HepG2 (cell line): ENCODE measurements around the gene SKI. TPM values are rescaled to one million over a fixed set of nuclear protein-coding genes. Genes with fewer than 3 reads are reported as not detected.

ENCODE experiments used
- CBX1 ChIP-seq: IDR thresholded peaks from one replicate; pipeline ENCODE4 v1.6.1; 2016; ENCODE audit warnings: antibody characterized with exemption, low read depth
- CENPT ChIP-seq: sonication (generic); formaldehyde crosslinking; IDR thresholded peaks from 2 replicates; pipeline ENCODE4 v1.8.0; 2022; ENCODE audit warnings: low read depth, mild to moderate bottlenecking, moderate library complexity, missing genetic modification reagents
- GFI1 ChIP-seq: sonication (generic); formaldehyde crosslinking; IDR thresholded peaks from 2 replicates; pipeline ENCODE4 v1.5.0; 2020; ENCODE audit warnings: missing genetic modification reagents, mild to moderate bottlenecking, borderline replicate concordance
- KDM5B ChIP-seq: sonication (generic); formaldehyde crosslinking; IDR thresholded peaks from 2 replicates; pipeline ENCODE4 v1.4.0; 2020; ENCODE audit warnings: missing genetic modification reagents, mild to moderate bottlenecking, borderline replicate concordance
- KLF15 ChIP-seq: sonication (generic); formaldehyde crosslinking; IDR thresholded peaks from 2 replicates; pipeline ENCODE4 v1.8.1; 2023; ENCODE audit warnings: borderline replicate concordance, mild to moderate bottlenecking, inconsistent platforms, missing genetic modification reagents, mixed read lengths
- NBN ChIP-seq: fragments of 450-650 bp; conservative IDR thresholded peaks from 2 replicates; pipeline ENCODE4 v1.6.1; 2017
- PAX8 ChIP-seq: sonication (generic); formaldehyde crosslinking; IDR thresholded peaks from 2 replicates; pipeline ENCODE4 v1.8.0; 2022; ENCODE audit warnings: mild to moderate bottlenecking, missing genetic modification reagents, borderline replicate concordance
- RELA ChIP-seq: sonication (generic); formaldehyde crosslinking; IDR thresholded peaks from 2 replicates; pipeline ENCODE4 v1.4.0; 2020; ENCODE audit warnings: missing genetic modification reagents
- REST ChIP-seq, 2 experiments: IDR thresholded peaks; 2 replicates each; pipeline ENCODE4 v1.6.1; 2011 to 2012; ENCODE audit warnings: low read length in 2 of 2, borderline replicate concordance in 1 of 2, low read depth in 1 of 2, mild to moderate bottlenecking in 1 of 2, moderate library complexity in 1 of 2
- ZBTB14 ChIP-seq: sonication (generic); formaldehyde crosslinking; IDR thresholded peaks from 2 replicates; pipeline ENCODE4 v1.4.0; 2020; ENCODE audit warnings: missing genetic modification reagents
- ZNF430 ChIP-seq: sonication (generic); formaldehyde crosslinking; IDR thresholded peaks from 2 replicates; pipeline ENCODE4 v1.9.0; 2021; ENCODE audit warnings: mild to moderate bottlenecking, missing genetic modification reagents
- ZNF775 ChIP-seq: sonication (generic); formaldehyde crosslinking; IDR thresholded peaks from 2 replicates; pipeline ENCODE4 v1.4.0; 2020; ENCODE audit warnings: missing genetic modification reagents, mild to moderate bottlenecking, moderate library complexity, borderline replicate concordance
- polyA plus RNA-seq, 8 experiments: library from polyadenylated mRNA; depleted of rRNA in 3 of 8; stranded (reverse) in 7 of 8; unstranded in 1 of 8; fragments of >200 nt; fragmentation: Illumina TruSeq in 4 of 8; extraction: Trizol in 4 of 8; gene quantifications; 2 replicates each; pipeline versions ENCODE4 v1.2.1 to v1.2.3, GENCODE V29; 2011 to 2016; ENCODE audit warnings: low read depth in 4 of 8, missing spikeins in 1 of 8, mixed read lengths in 1 of 8; ENCODE audit not compliant: insufficient read depth in 1 of 8
- total RNA-seq, 5 experiments: library from RNA; depleted of rRNA; stranded (reverse); fragments of >200 nt; fragmentation: Illumina TruSeq; extraction: Trizol; gene quantifications; 2 replicates each; pipeline ENCODE4 v1.2.3, GENCODE V29; 2016; ENCODE audit warnings: low read depth in 1 of 5
- TF ChIP-seq, protein P1 (sequence below): fragments of 450-650 bp; IDR thresholded peaks from 2 replicates; pipeline ENCODE4 v1.6.1; 2017
- TF ChIP-seq, protein P2 (sequence below): IDR thresholded peaks from 2 replicates; pipeline ENCODE4 v1.6.1; 2016; ENCODE audit warnings: low read depth, missing genetic modification reagents, missing compliant biosample characterization

The SKI gene
- total and polyA plus RNA-seq, 2 of the 13 experiments (the other 11 are each of a cell fraction or from before 2014, with no cell fraction given): 4.7 to 6.9 TPM

- TF ChIP-seq KDM5B: peak; percentile 60; the same call in 1 of the 2 replicates
- TF ChIP-seq REST (IDR thresholded peaks at IDR 0.05; ENCODE audit: borderline replicate concordance in 1 of 2, low read depth in 1 of 2, low read length in 2 of 2): peak in 1 of 2 experiments; percentile 69; a peak in 1 of 4 replicates
- no peak for TF ChIP-seq ZBTB14 (CRISPR knock-in tag)
- TF ChIP-seq, protein P1, sequence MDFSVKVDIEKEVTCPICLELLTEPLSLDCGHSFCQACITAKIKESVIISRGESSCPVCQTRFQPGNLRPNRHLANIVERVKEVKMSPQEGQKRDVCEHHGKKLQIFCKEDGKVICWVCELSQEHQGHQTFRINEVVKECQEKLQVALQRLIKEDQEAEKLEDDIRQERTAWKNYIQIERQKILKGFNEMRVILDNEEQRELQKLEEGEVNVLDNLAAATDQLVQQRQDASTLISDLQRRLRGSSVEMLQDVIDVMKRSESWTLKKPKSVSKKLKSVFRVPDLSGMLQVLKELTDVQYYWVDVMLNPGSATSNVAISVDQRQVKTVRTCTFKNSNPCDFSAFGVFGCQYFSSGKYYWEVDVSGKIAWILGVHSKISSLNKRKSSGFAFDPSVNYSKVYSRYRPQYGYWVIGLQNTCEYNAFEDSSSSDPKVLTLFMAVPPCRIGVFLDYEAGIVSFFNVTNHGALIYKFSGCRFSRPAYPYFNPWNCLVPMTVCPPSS: no peak
- no peak for TF ChIP-seq ZNF430 (CRISPR knock-in tag)
- TF ChIP-seq ZNF775: no peak
- no peak for TF ChIP-seq RELA
- no peak for TF ChIP-seq NBN
- no peak for TF ChIP-seq CENPT (CRISPR knock-in tag)
- no peak for TF ChIP-seq GFI1 (CRISPR knock-in tag)
- TF ChIP-seq PAX8 (CRISPR knock-in tag): no peak
- no peak for TF ChIP-seq KLF15 (CRISPR knock-in tag)
- TF ChIP-seq CBX1: no peak
- TF ChIP-seq, protein P2, sequence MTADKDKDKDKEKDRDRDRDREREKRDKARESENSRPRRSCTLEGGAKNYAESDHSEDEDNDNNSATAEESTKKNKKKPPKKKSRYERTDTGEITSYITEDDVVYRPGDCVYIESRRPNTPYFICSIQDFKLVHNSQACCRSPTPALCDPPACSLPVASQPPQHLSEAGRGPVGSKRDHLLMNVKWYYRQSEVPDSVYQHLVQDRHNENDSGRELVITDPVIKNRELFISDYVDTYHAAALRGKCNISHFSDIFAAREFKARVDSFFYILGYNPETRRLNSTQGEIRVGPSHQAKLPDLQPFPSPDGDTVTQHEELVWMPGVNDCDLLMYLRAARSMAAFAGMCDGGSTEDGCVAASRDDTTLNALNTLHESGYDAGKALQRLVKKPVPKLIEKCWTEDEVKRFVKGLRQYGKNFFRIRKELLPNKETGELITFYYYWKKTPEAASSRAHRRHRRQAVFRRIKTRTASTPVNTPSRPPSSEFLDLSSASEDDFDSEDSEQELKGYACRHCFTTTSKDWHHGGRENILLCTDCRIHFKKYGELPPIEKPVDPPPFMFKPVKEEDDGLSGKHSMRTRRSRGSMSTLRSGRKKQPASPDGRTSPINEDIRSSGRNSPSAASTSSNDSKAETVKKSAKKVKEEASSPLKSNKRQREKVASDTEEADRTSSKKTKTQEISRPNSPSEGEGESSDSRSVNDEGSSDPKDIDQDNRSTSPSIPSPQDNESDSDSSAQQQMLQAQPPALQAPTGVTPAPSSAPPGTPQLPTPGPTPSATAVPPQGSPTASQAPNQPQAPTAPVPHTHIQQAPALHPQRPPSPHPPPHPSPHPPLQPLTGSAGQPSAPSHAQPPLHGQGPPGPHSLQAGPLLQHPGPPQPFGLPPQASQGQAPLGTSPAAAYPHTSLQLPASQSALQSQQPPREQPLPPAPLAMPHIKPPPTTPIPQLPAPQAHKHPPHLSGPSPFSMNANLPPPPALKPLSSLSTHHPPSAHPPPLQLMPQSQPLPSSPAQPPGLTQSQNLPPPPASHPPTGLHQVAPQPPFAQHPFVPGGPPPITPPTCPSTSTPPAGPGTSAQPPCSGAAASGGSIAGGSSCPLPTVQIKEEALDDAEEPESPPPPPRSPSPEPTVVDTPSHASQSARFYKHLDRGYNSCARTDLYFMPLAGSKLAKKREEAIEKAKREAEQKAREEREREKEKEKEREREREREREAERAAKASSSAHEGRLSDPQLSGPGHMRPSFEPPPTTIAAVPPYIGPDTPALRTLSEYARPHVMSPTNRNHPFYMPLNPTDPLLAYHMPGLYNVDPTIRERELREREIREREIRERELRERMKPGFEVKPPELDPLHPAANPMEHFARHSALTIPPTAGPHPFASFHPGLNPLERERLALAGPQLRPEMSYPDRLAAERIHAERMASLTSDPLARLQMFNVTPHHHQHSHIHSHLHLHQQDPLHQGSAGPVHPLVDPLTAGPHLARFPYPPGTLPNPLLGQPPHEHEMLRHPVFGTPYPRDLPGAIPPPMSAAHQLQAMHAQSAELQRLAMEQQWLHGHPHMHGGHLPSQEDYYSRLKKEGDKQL (CRISPR knock-in tag): no peak
Observed at GRCh38 chr1:2233997-2234761, 6.1 kb downstream of the SKI start (continued).
